ENCODE measurements around the gene CHMP4B.

CHMP4B gene

GRCh38 chr20:33848391-33848790 is 37.2 kb downstream of the CHMP4B start:
- no peak overlapping the region for H3K4me3 ChIP-seq (ENCODE audit: low read length)
- no peak for TF ChIP-seq ZNF274 (IDR thresholded peaks at IDR 0.05; ENCODE audit: low read depth, low read length)

- no peak overlapping the region for H3K4me3 ChIP-seq (ENCODE audit: low read length)
- TF ChIP-seq ZNF274 (IDR thresholded peaks at IDR 0.05; ENCODE audit: low read depth, low read length): no peak
These were observed 39.0 kb downstream of the CHMP4B start for GRCh38 chr20:33850159-33850558.

GRCh38 chr20:33851842-33852466 is 40.8 kb downstream of the CHMP4B start:
- no peak overlapping the region for H3K4me3 ChIP-seq (ENCODE audit: low read length)
- TF ChIP-seq ZNF274 (IDR thresholded peaks at IDR 0.05; ENCODE audit: low read depth, low read length): no peak

GRCh38 chr20:33852626-33853506 is 41.7 kb downstream of the CHMP4B start:
- TF ChIP-seq ZNF274 (IDR thresholded peaks at IDR 0.05; ENCODE audit: low read depth, low read length): no peak
- no peak overlapping the region for H3K4me3 ChIP-seq (ENCODE audit: low read length)

GRCh38 chr20:33853507-33853813 is 42.3 kb downstream of the CHMP4B start:
- no peak overlapping the region for H3K4me3 ChIP-seq (ENCODE audit: low read length)
- no peak for TF ChIP-seq ZNF274 (IDR thresholded peaks at IDR 0.05; ENCODE audit: low read depth, low read length)

GRCh38 chr20:33857722-33858563 is 46.8 kb downstream of the CHMP4B start:
- TF ChIP-seq ZNF274 (IDR thresholded peaks at IDR 0.05; ENCODE audit: low read depth, low read length): no peak
- no peak overlapping the region for H3K4me3 ChIP-seq (ENCODE audit: low read length)

- no peak for TF ChIP-seq ZNF274 (IDR thresholded peaks at IDR 0.05; ENCODE audit: low read depth, low read length)
- no peak overlapping the region for H3K4me3 ChIP-seq (ENCODE audit: low read length)
These were observed 47.5 kb downstream of the CHMP4B start for GRCh38 chr20:33858666-33859065.

- TF ChIP-seq ZNF274 (IDR thresholded peaks at IDR 0.05; ENCODE audit: low read depth, low read length): no peak
- H3K4me3 ChIP-seq (ENCODE audit: low read length): no peak overlapping the region
These were observed 48.1 kb downstream of the CHMP4B start for GRCh38 chr20:33859157-33859695.

- H3K4me3 ChIP-seq (ENCODE audit: low read length): no peak overlapping the region
- TF ChIP-seq ZNF274 (IDR thresholded peaks at IDR 0.05; ENCODE audit: low read depth, low read length): no peak
These were observed 48.6 kb downstream of the CHMP4B start for GRCh38 chr20:33859751-33860150.

- no peak for TF ChIP-seq ZNF274 (IDR thresholded peaks at IDR 0.05; ENCODE audit: low read depth, low read length)
- no peak overlapping the region for H3K4me3 ChIP-seq (ENCODE audit: low read length)
These were observed 50.3 kb downstream of the CHMP4B start for GRCh38 chr20:33861458-33861857.

- no peak overlapping the region for H3K4me3 ChIP-seq (ENCODE audit: low read length)
These were observed 51.7 kb downstream of the CHMP4B start for GRCh38 chr20:33862709-33863403.

GRCh38 chr20:33863440-33864323 is 52.5 kb downstream of the CHMP4B start:
- TF ChIP-seq ZNF274 (IDR thresholded peaks at IDR 0.05; ENCODE audit: low read depth, low read length): no peak
- no peak overlapping the region for H3K4me3 ChIP-seq (ENCODE audit: low read length)

More at GRCh38 chr20:33862709-33863403, 51.7 kb downstream of the CHMP4B start:
- no peak for TF ChIP-seq ZNF274 (IDR thresholded peaks at IDR 0.05; ENCODE audit: low read depth, low read length)
